Activated naive CD8-positive, alpha-beta T cell treated with anti-CD3 and anti-CD28 coated beads, Interleukin-2, amount 10 ng/mL, durations not matched to agents 7 days and 5 days (primary cell): ENCODE results near the gene CPT1B. TPM values are rescaled to one million over a fixed set of nuclear protein-coding genes. Genes with fewer than 3 reads are reported as not detected.

Experiments used
- ATAC-seq: fragments of 150-1000 bp; cut with Tn5 transposase; one replicate; pipeline ENCODE4 v1.10.0; 2021; ENCODE audit warnings: low read depth, moderate library complexity
- POLR2A ChIA-PET: fragments of 350-600 bp; sonication (Branson Sonifier 250); formaldehyde crosslinking; loops from one replicate; lab custom pipeline; 2021; ENCODE audit warnings: antibody characterized with exemption; lab: Charles Lee
- DNase-seq: peaks from one replicate; pipeline ENCODE4 v3.0.0; 2021
- H3K27ac Mint-ChIP-seq: one replicate; pipeline ENCODE4 v1.8.0; 2022; ENCODE audit warnings: mild to moderate bottlenecking, mixed read lengths
- H3K27me3 Mint-ChIP-seq: one replicate; pipeline ENCODE4 v1.8.0; 2022; ENCODE audit warnings: mild to moderate bottlenecking, moderate library complexity, mixed read lengths
- H3K36me3 Mint-ChIP-seq: one replicate; pipeline ENCODE4 v1.8.0; 2021; ENCODE audit warnings: mild to moderate bottlenecking, mixed read lengths
- H3K4me1 Mint-ChIP-seq: one replicate; pipeline ENCODE4 v1.8.0; 2021; ENCODE audit warnings: mixed read lengths
- H3K4me3 Mint-ChIP-seq: one replicate; pipeline ENCODE4 v1.8.0; 2022; ENCODE audit warnings: mild to moderate bottlenecking, moderate library complexity, mixed read lengths
- H3K9me3 Mint-ChIP-seq: one replicate; pipeline ENCODE4 v1.8.0; 2021; ENCODE audit warnings: mixed read lengths
- total RNA-seq, 2 experiments: library from RNA; stranded (reverse); gene quantifications; one replicate each; pipeline ENCODE4 v1.2.3, GENCODE V29; 2021

CPT1B gene
- total RNA-seq, 2 experiments from 2014 or later, result 85.2 to 95.4 TPM

DNA sequence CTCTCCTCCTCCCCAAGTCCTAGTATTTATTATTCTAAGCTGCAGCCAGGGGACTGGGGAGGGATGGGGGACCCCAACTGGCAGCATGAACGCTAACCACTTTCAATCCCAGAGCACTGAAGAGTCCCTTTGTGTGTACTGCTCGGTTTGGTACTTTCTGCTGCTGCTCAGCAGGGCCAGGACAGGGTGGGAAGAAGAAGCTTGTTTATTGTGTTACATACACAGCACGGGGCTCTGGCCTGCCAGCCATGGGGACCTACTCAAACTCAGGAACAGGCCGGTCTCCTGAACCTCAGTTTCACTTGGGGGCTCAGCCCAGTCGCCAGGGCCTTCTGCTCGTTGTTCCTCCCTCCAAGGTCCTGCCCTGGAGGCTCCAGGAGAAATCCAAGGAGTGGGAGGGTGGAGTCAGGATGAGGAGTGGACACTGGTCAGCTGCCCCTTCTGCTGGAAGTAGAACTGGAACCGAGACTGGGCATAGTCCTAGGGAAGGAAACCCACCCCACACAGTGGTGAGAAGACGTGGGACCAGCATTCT is 616 bp upstream of the CPT1B start:
- Mint-ChIP-seq H3K27ac (no peak overlapping the region), H3K4me3 (no peak overlapping the region), H3K9me3 (no peaks in the 10 kb centered on the region), H3K4me1 (peaks cover 24% of the 10 kb centered on the region), H3K36me3 (peaks cover 20% of the 10 kb centered on the region), H3K27me3 (no peaks in the 10 kb centered on the region)
- POLR2A ChIA-PET, result interaction anchor here (1.0 to 9.8 kb wide), 4 partner anchors 15 to 52 kb away, joined by 4 to 93 read pairs (median 6); partner anchors contain the start of genes SCO2 and TYMP
- ATAC-seq, result no peak
- no peak for DNase-seq

GRCh38 chr22:50577697-50577986 is 585 bp downstream of the CPT1B start:
- Mint-ChIP-seq H3K27me3 (no peaks in the 10 kb centered on the region), H3K27ac (peak overlapping the region; percentile 80), H3K4me1 (peaks cover 18% of the 10 kb centered on the region), H3K9me3 (no peaks in the 10 kb centered on the region), H3K36me3 (peaks cover 21% of the 10 kb centered on the region), H3K4me3 (peak overlapping the region; percentile 58)
- DNase-seq (no peak), ATAC-seq (no peak)
- POLR2A ChIA-PET, result interaction anchor here (0.6 to 9.8 kb wide), 11 partner anchors 11 to 208 kb away, joined by 3 to 93 read pairs (median 5); partner anchors contain the start of genes SCO2, SYCE3 and TYMP

- H3K27me3 Mint-ChIP-seq, result no peaks in the 10 kb centered on the region
- H3K27ac Mint-ChIP-seq, result peak overlapping the region; percentile 80
- POLR2A ChIA-PET, result interaction anchor here (0.6 to 9.8 kb wide), 10 partner anchors 11 to 208 kb away, joined by 3 to 93 read pairs (median 5); partner anchors contain the start of genes SCO2, SYCE3 and TYMP
- H3K9me3 Mint-ChIP-seq, result no peaks in the 10 kb centered on the region
- H3K4me1 Mint-ChIP-seq, result peaks cover 18% of the 10 kb centered on the region
- H3K4me3 Mint-ChIP-seq, result peak overlapping the region; percentile 58
- DNase-seq (no peak), ATAC-seq (no peak)
- peaks cover 27% of the 10 kb centered on the region for H3K36me3 Mint-ChIP-seq
Measured at GRCh38 chr22:50576806-50577696, 1.2 kb downstream of the CPT1B start.

DNA sequence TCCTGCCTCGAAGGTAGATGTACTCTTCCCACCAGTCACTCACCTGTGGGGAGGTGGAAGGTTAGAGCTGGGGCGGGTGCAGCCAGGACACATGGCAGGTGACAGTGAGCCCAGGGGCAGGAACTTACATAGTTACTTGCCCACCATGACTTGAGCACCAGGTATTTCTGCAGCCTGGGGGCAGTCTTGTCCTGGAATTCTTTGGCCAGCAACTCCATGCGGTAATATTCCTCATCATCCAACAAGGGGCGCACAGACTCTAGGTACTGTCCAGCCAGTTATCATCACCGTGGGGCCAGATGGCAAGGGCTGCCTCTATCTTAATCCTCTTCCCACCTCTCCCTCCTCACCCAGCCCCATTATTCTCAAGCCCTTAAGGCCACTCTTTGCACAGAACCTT is 2.2 kb downstream of the CPT1B start:
- Mint-ChIP-seq H3K27me3 (no peaks in the 10 kb centered on the region), H3K36me3 (peaks cover 27% of the 10 kb centered on the region), H3K27ac (no peak overlapping the region), H3K4me3 (no peak overlapping the region), H3K4me1 (peaks cover 14% of the 10 kb centered on the region), H3K9me3 (no peaks in the 10 kb centered on the region)
- DNase-seq (no peak), ATAC-seq (no peak)
- POLR2A ChIA-PET, result interaction anchor here (1.0 to 9.8 kb wide), 6 partner anchors 13 to 68 kb away, joined by 3 to 93 read pairs (median 5); partner anchors contain the start of genes LMF2, NCAPH2, SCO2 and SYCE3

GRCh38 chr22:50575426-50575941 is 2.7 kb downstream of the CPT1B start:
- Mint-ChIP-seq H3K27me3 (no peaks in the 10 kb centered on the region), H3K9me3 (no peaks in the 10 kb centered on the region), H3K4me3 (no peak overlapping the region), H3K36me3 (peaks cover 28% of the 10 kb centered on the region), H3K27ac (no peak overlapping the region), H3K4me1 (peaks cover 14% of the 10 kb centered on the region)
- DNase-seq (no peak), ATAC-seq (no peak)
- POLR2A ChIA-PET, result interaction anchor here (1.0 to 9.8 kb wide), 4 partner anchors 12 to 68 kb away, joined by 3 to 93 read pairs (median 10); partner anchors contain the start of genes LMF2, NCAPH2, SCO2 and SYCE3

- no peak for DNase-seq
- POLR2A ChIA-PET, result interaction anchor here (0.5 to 9.8 kb wide), 3 partner anchors 11 to 47 kb away, joined by 3 to 93 read pairs (median 5); partner anchors contain the start of genes SCO2, SYCE3 and TYMP
- Mint-ChIP-seq H3K4me3 (no peak overlapping the region), H3K36me3 (peaks cover 24% of the 10 kb centered on the region), H3K27me3 (no peaks in the 10 kb centered on the region), H3K27ac (no peak overlapping the region), H3K4me1 (peaks cover 6% of the 10 kb centered on the region), H3K9me3 (no peaks in the 10 kb centered on the region)
- ATAC-seq, result no peak
Measured at GRCh38 chr22:50574383-50574755, 3.9 kb downstream of the CPT1B start.

DNA sequence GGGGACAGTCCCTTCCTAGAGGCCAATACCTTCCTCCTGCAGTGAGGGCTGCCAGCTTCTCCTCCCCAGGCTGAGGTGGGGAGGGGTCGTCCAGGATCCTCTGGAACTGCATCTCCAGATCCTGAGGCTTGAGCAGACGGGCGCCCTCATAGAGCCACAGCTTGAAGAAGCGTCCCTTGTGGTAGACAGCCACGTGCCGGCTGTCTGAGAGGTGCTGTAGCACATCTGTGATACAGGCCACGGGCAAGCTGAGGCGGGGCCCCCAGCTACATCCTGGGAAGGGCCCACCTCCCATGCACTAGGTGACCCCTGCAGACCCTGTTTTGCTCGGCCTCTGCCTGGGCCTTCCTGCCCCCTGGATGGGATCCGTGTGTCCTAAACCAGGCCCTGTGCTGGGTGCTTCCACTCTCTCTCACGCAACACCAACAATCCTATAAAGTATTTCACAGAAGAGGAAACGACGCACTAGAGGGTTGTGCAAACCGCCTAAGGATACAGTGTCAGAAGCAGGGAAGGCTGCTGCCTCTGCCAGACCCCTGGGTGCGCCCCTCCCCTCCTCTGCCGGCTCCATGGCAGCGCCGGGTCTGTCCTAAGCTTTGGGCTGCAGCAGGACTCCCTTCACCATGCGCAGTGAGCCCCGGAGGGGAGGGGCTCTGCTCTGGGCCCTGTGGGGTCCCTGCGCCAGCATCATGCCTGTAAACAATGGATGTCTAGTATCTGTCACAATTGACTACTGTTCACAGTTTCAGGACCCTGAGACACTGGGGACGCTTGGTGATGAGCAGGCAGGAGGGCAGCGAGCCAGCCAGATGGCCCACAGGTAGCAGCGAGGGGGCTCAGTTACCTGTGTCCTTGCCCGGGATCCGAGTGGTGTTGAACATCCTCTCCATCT is 4.5 kb downstream of the CPT1B start:
- Mint-ChIP-seq H3K27ac (no peak overlapping the region), H3K9me3 (no peaks in the 10 kb centered on the region), H3K4me3 (no peak overlapping the region), H3K4me1 (peaks cover 6% of the 10 kb centered on the region), H3K27me3 (no peaks in the 10 kb centered on the region), H3K36me3 (peaks cover 25% of the 10 kb centered on the region)
- no peak for ATAC-seq
- POLR2A ChIA-PET, result interaction anchor here (0.5 to 2.1 kb wide), 3 partner anchors 23 to 49 kb away, joined by 3 to 9 read pairs (median 3); partner anchors contain the start of gene SCO2
- DNase-seq, result no peak

GRCh38 chr22:50572965-50573364 is 5.3 kb downstream of the CPT1B start:
- DNase-seq (no peak), ATAC-seq (no peak)
- Mint-ChIP-seq H3K36me3 (peaks cover 25% of the 10 kb centered on the region), H3K4me1 (peaks cover 6% of the 10 kb centered on the region), H3K9me3 (no peaks in the 10 kb centered on the region), H3K27me3 (no peaks in the 10 kb centered on the region), H3K4me3 (no peak overlapping the region), H3K27ac (no peak overlapping the region)
- POLR2A ChIA-PET, result interaction anchor here (0.8 to 2.1 kb wide), 6 partner anchors 10 to 65 kb away, joined by 3 to 10 read pairs (median 3); partner anchors contain the start of genes KLHDC7B, LMF2, NCAPH2 and SCO2

- H3K27me3 Mint-ChIP-seq, result no peaks in the 10 kb centered on the region
- no peak for DNase-seq
- no peaks in the 10 kb centered on the region for H3K9me3 Mint-ChIP-seq
- no peak for ATAC-seq
- POLR2A ChIA-PET, result interaction anchor here (1.2 to 2.1 kb wide), 4 partner anchors 9 to 64 kb away, joined by 3 to 10 read pairs (median 6); partner anchors contain the start of genes KLHDC7B, LMF2, NCAPH2 and SCO2
- H3K36me3 Mint-ChIP-seq, result peaks cover 26% of the 10 kb centered on the region
- H3K4me3 Mint-ChIP-seq, result no peak overlapping the region
- no peaks in the 10 kb centered on the region for H3K4me1 Mint-ChIP-seq
- H3K27ac Mint-ChIP-seq, result no peak overlapping the region
Measured at GRCh38 chr22:50571264-50572175, 6.7 kb downstream of the CPT1B start.

DNA sequence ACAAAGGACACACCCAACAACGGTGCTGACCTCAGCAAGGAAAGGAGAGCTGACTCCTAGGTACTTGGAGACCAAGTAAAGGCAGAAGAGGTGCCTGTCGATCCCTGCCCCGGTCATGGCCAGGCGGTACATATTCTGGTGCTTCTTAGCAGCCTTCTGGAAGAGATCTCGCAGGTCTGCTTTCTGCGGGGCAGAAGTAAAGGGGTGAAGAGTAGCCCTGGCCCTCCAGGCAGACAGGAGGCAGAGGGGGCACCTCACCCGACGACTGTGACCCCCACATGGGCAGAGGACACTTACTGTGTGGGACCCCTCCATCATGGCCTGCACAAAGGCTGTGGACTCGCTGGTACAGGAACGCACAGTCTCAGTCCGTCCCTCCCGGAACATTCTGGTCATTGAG is 7.4 kb downstream of the CPT1B start:
- POLR2A ChIA-PET, result interaction anchor here (1.9 kb wide), 1 partner anchor 8 kb away, joined by 10 read pairs; the partner anchor contains the start of gene SYCE3
- H3K36me3 Mint-ChIP-seq, result peaks cover 20% of the 10 kb centered on the region
- no peaks in the 10 kb centered on the region for H3K27me3 Mint-ChIP-seq
- no peaks in the 10 kb centered on the region for H3K4me1 Mint-ChIP-seq
- no peaks in the 10 kb centered on the region for H3K9me3 Mint-ChIP-seq
- DNase-seq (no peak), ATAC-seq (no peak)
- H3K27ac Mint-ChIP-seq, result no peak overlapping the region
- no peak overlapping the region for H3K4me3 Mint-ChIP-seq

GRCh38 chr22:50569896-50570535 is 8.2 kb downstream of the CPT1B start:
- Mint-ChIP-seq H3K4me1 (no peaks in the 10 kb centered on the region), H3K27ac (no peak overlapping the region), H3K4me3 (no peak overlapping the region), H3K36me3 (peaks cover 20% of the 10 kb centered on the region), H3K9me3 (no peaks in the 10 kb centered on the region), H3K27me3 (no peaks in the 10 kb centered on the region)
- ATAC-seq, result no peak
- DNase-seq, result no peak
- POLR2A ChIA-PET, result interaction anchor here (1.6 kb wide), 1 partner anchor 44 kb away, joined by 4 read pairs; the partner anchor contains the start of gene SCO2
